GM12878 (cell line): ENCODE results near the gene OSBPL10. TPM values are rescaled to one million over a fixed set of nuclear protein-coding genes. Genes with fewer than 3 reads are reported as not detected.
A peak's percentile ranks its signal among the peaks of the same experiment; 100 is the strongest.

ENCODE experiments used
- ATAC-seq: fragments of 200-7000 bp; cut with Tn5 transposase; 3 replicates; pipeline ENCODE4 v1.9.1; 2020; ENCODE audit warnings: mild to moderate bottlenecking, moderate library complexity
- BruUV-seq: library from RNA; stranded (reverse); fragments of 400-500 nt; replicated peaks from 2 replicates; lab custom pipeline; 2021; lab: Mats Ljungman, UMichigan
- CTCF ChIA-PET: fragments of 300-600 bp; sonication (Branson Sonifier 250); formaldehyde crosslinking; extraction: SDS; loops from one replicate; lab custom pipeline; 2021; ENCODE audit warnings: inconsistent platforms; lab: Yijun Ruan, JAX
- POLR2A ChIA-PET: fragments of 350-600 bp; formaldehyde crosslinking; extraction: SDS; loops from one replicate; lab custom pipeline; 2021; ENCODE audit warnings: inconsistent platforms; lab: Charles Lee
- RAD21 ChIA-PET: fragments of 300-600 bp; sonication (Branson Sonifier 250); formaldehyde crosslinking; loops from one replicate; lab custom pipeline; 2023; ENCODE audit warnings: antibody characterized with exemption; ENCODE audit not compliant: unreplicated experiment; lab: Charles Lee
- SMC1A ChIA-PET: fragments of 300-600 bp; sonication (Branson Sonifier 250); formaldehyde crosslinking; loops from one replicate; lab custom pipeline; 2023; ENCODE audit not compliant: unreplicated experiment, uncharacterized antibody; lab: Charles Lee
- DNase-seq: peaks from one replicate; pipeline ENCODE4 v3.0.0-alpha.2; 2011; ENCODE audit warnings: low read depth, low spot score
- FAIRE-seq: peaks from 3 replicates; lab custom pipeline; 2011; peaks lifted over from hg19 to GRCh38; lab: Jason Lieb, UNC
- H2AFZ ChIP-seq: 2 replicates; pipeline ENCODE4 v1.6.0; 2011; ENCODE audit warnings: low read depth, low read length, control low read depth; ENCODE audit not compliant: control insufficient read depth
- H3K27ac ChIP-seq: 2 replicates; pipeline ENCODE4 v1.5.1; 2011; ENCODE audit warnings: control low read depth; ENCODE audit not compliant: control insufficient read depth, insufficient read depth
- H3K27me3 ChIP-seq, 2 experiments: replicated peaks in 1 of 2; 2 replicates each; pipeline versions ENCODE4 v1.6.0 to v1.6.1; 2011; ENCODE audit warnings: low read length in 1 of 2; ENCODE audit not compliant: control insufficient read depth in 2 of 2, insufficient read depth in 2 of 2
- H3K36me3 ChIP-seq, 2 experiments: 2 replicates each; pipeline ENCODE4 v1.5.1; 2011; ENCODE audit warnings: low read length in 1 of 2; ENCODE audit not compliant: control insufficient read depth in 2 of 2, insufficient read depth in 2 of 2
- H3K4me1 ChIP-seq: 2 replicates; pipeline ENCODE4 v1.6.1; 2011; ENCODE audit warnings: mild to moderate bottlenecking, low read length, moderate library complexity, mixed read lengths; ENCODE audit not compliant: control insufficient read depth, insufficient read depth
- H3K4me2 ChIP-seq: 2 replicates; pipeline ENCODE4 v1.6.0; 2011; ENCODE audit warnings: control low read depth; ENCODE audit not compliant: control insufficient read depth, insufficient read depth
- H3K4me3 ChIP-seq: fragments of 200-600 bp; sonication (generic); 2 replicates; pipeline ENCODE4 v1.5.1; 2016
- H3K79me2 ChIP-seq: 2 replicates; pipeline ENCODE4 v1.6.0; 2011; ENCODE audit warnings: low read length; ENCODE audit not compliant: control insufficient read depth, insufficient read depth
- H3K9ac ChIP-seq: 2 replicates; pipeline ENCODE4 v1.8.0; 2011; ENCODE audit warnings: low read length, control low read depth, mixed read lengths; ENCODE audit not compliant: control insufficient read depth, insufficient read depth
- H3K9me3 ChIP-seq: replicated peaks from 3 replicates; pipeline ENCODE4 v1.5.1; 2011; ENCODE audit warnings: mild to moderate bottlenecking, low read length; ENCODE audit not compliant: control insufficient read depth, insufficient read depth
- H4K20me1 ChIP-seq: 2 replicates; pipeline ENCODE4 v1.6.0; 2011; ENCODE audit not compliant: control insufficient read depth, insufficient read depth
- ATF7 ChIP-seq: fragments of 450-650 bp; IDR thresholded peaks from 2 replicates; pipeline ENCODE4 v1.6.1; 2016; ENCODE audit warnings: low read depth, mild to moderate bottlenecking
- KAT2A ChIP-seq: conservative IDR thresholded peaks from 2 replicates; pipeline ENCODE4 v1.6.1; 2011; ENCODE audit warnings: low read depth, low read length; ENCODE audit not compliant: control insufficient read depth
- STAT1 ChIP-seq: fragments of 450-650 bp; conservative IDR thresholded peaks from 2 replicates; pipeline ENCODE4 v1.6.1; 2014; ENCODE audit warnings: antibody characterized with exemption, mild to moderate bottlenecking
- WGBS: methylation state at CpG from one replicate; pipeline ENCODE4 v1.1.6; 2016; ENCODE audit warnings: low lambda C conversion rate; ENCODE audit not compliant: insufficient replicate concordance, insufficient coverage; ENCODE audit errors: missing lambda C conversion rate; 5-methylcytosine and 5-hydroxymethylcytosine counted together
- in situ Hi-C: fragments of 300-500 bp; cut with MboI; formaldehyde crosslinking; loops from 9 replicates; pipeline ENCODE4 v1.14.3; 2018; ENCODE audit warnings: mixed read lengths
- intact Hi-C: fragments of 100-400 bp; cut with micrococcal nuclease; formaldehyde crosslinking; loops from one replicate; pipeline ENCODE4 v1.14.2; 2022; ENCODE audit not compliant: unreplicated experiment
- polyA plus RNA-seq, 11 experiments: library from polyadenylated mRNA; depleted of rRNA in 4 of 11; unstranded in 6 of 11; stranded (reverse) in 5 of 11; fragments of >200 nt; fragmentation: Nextera tagmentation in 4 of 11; fragmentation: Illumina TruSeq in 1 of 11; extraction: Ambion mirVana in 4 of 11; extraction: Trizol in 1 of 11; gene quantifications; 1 replicate in 1 of 11; 2 replicates in 10 of 11; pipeline versions ENCODE4 v1.2.1 to v1.2.3, GENCODE V29; 2011 to 2016; ENCODE audit warnings: inconsistent platforms in 2 of 11, missing spikeins in 2 of 11, low read depth in 1 of 11
- total RNA-seq, 4 experiments: library from RNA; depleted of rRNA in 3 of 4; stranded (reverse); fragments of >200 nt in 3 of 4; fragmentation: Illumina TruSeq in 1 of 4; extraction: Trizol in 1 of 4; gene quantifications; 2 replicates each; pipeline versions ENCODE4 v1.2.1 to v1.2.3, GENCODE V29; 2013 to 2021
- TF ChIP-seq, protein P1 (sequence below): fragments of 450-650 bp; IDR thresholded peaks from 2 replicates; pipeline ENCODE4 v1.6.1; 2016; ENCODE audit warnings: mild to moderate bottlenecking, moderate library complexity, borderline replicate concordance

The OSBPL10 gene
- total and polyA plus RNA-seq, 10 of the 15 experiments (the other 5 are each of a cell fraction or from before 2014, with no cell fraction given): 0.03 to 0.25 (median 0.09) TPM; not detected in 5

DNA sequence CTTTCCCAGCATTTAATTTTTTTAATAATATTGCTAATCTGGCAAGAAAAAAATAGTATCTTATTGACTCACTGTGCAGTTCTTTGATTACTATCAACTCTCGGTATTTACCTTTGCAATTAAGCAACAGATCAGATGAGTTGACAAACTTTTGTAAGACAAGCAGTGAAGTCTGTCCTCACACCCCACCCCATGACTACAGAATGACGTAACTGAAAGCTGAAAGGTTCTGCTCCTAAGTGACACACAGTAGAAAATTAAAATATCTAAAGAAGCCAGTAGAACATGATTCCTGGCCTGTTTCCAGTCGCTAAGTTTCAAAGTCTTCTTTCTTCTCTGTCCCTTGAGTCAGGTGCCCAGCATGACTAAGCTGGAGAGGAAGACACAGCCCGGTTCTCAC, 312.8 kb downstream of the OSBPL10 start:
- POLR2A ChIA-PET: no interaction called here
- in situ Hi-C loops (no loop called here), intact Hi-C loops (no loop called here)
- DNase-seq: no peak
- Histone ChIP-seq H3K4me2 (no peak overlapping the region), H3K4me1 (no peaks in the 10 kb centered on the region), H2AFZ (no peak overlapping the region), H3K27ac (no peak overlapping the region), H3K36me3 (no peaks in the 10 kb centered on the region), H3K9ac (no peak overlapping the region), H3K79me2 (no peaks in the 10 kb centered on the region), H3K4me3 (no peak overlapping the region)
- no peak for FAIRE-seq
- BruUV-seq: no TSS peak
- RAD21 ChIA-PET: no interaction called here
- CTCF ChIA-PET: interaction anchor here (1.6 kb wide), 2 partner anchors 24 to 27 kb away, joined by 4 to 5 read pairs; no protein-coding TSS in a partner anchor
- TF ChIP-seq STAT1 (no peak), ATF7 (peak; percentile 19; the same call in 1 of the 2 replicates)
- TF ChIP-seq, all 136 proteins: peak for 1
- Histone ChIP-seq H3K9me3 (no peaks in the 10 kb centered on the region), H3K27me3 (no peaks in the 10 kb centered on the region), H4K20me1 (no peaks in the 10 kb centered on the region)
- ATAC-seq: no peak
- SMC1A ChIA-PET: no interaction called here
- WGBS: 19% methylated on average over 4 of the region's 4 CpGs

DNA sequence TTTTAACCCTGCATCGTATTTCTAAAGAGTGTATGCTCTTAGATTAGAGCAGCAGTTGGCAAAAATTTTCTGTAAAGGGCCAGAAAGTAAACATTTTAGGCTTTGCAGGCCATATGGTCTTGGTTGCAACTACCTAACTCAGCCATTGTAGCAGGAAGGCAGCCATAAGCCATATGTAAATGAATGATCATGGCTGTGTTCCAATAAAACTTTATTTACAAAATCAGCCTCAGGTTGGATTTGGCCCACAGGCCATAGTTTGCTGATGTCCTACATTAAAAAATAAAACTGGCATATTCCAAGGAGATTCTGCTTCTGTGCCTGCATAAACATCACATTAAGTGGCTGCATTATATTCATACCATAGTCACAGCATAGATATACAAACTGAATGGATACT, 313.5 kb downstream of the OSBPL10 start:
- ATAC-seq (no peak), DNase-seq (no peak), FAIRE-seq (no peak)
- Histone ChIP-seq H3K27me3 (no peaks in the 10 kb centered on the region), H3K79me2 (no peaks in the 10 kb centered on the region), H3K36me3 (no peaks in the 10 kb centered on the region), H3K4me2 (no peak overlapping the region), H3K9me3 (no peaks in the 10 kb centered on the region), H2AFZ (no peak overlapping the region), H3K4me1 (no peaks in the 10 kb centered on the region), H3K4me3 (no peak overlapping the region), H4K20me1 (no peaks in the 10 kb centered on the region), H3K27ac (no peak overlapping the region), H3K9ac (no peak overlapping the region)
- TF ChIP-seq, protein P1, sequence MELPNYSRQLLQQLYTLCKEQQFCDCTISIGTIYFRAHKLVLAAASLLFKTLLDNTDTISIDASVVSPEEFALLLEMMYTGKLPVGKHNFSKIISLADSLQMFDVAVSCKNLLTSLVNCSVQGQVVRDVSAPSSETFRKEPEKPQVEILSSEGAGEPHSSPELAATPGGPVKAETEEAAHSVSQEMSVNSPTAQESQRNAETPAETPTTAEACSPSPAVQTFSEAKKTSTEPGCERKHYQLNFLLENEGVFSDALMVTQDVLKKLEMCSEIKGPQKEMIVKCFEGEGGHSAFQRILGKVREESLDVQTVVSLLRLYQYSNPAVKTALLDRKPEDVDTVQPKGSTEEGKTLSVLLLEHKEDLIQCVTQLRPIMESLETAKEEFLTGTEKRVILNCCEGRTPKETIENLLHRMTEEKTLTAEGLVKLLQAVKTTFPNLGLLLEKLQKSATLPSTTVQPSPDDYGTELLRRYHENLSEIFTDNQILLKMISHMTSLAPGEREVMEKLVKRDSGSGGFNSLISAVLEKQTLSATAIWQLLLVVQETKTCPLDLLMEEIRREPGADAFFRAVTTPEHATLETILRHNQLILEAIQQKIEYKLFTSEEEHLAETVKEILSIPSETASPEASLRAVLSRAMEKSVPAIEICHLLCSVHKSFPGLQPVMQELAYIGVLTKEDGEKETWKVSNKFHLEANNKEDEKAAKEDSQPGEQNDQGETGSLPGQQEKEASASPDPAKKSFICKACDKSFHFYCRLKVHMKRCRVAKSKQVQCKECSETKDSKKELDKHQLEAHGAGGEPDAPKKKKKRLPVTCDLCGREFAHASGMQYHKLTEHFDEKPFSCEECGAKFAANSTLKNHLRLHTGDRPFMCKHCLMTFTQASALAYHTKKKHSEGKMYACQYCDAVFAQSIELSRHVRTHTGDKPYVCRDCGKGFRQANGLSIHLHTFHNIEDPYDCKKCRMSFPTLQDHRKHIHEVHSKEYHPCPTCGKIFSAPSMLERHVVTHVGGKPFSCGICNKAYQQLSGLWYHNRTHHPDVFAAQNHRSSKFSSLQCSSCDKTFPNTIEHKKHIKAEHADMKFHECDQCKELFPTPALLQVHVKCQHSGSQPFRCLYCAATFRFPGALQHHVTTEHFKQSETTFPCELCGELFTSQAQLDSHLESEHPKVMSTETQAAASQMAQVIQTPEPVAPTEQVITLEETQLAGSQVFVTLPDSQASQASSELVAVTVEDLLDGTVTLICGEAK: peak; percentile 67
- no peak for TF ChIP-seq KAT2A
- ChIA-PET POLR2A (no interaction called here), SMC1A (interaction anchor here (0.6 kb wide), 1 partner anchor 716 kb away, joined by 3 read pairs; no protein-coding TSS in a partner anchor), CTCF (interaction anchor here (1.6 kb wide), 1 partner anchor 28 kb away, joined by 4 read pairs; no protein-coding TSS in a partner anchor), RAD21 (no interaction called here)
- in situ Hi-C loops (no loop called here), intact Hi-C loops (no loop called here)
- BruUV-seq: no TSS peak
- WGBS: 0% methylated on average over 1 of the region's 1 CpG
